DMS153 (cell line): Measurements from ENCODE around the gene PRM3.
A peak's percentile ranks its signal among the peaks of the same experiment; 100 is the strongest.

Source experiments
- DNase-seq: peaks from one replicate; lab custom pipeline; 2025; lab: John Stamatoyannopoulos, UW

Gene PRM3, protein sequence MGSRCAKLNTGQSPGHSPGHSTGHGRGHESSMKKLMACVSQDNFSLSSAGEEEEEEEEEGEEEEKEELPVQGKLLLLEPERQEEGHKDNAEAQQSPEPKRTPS

DNA sequence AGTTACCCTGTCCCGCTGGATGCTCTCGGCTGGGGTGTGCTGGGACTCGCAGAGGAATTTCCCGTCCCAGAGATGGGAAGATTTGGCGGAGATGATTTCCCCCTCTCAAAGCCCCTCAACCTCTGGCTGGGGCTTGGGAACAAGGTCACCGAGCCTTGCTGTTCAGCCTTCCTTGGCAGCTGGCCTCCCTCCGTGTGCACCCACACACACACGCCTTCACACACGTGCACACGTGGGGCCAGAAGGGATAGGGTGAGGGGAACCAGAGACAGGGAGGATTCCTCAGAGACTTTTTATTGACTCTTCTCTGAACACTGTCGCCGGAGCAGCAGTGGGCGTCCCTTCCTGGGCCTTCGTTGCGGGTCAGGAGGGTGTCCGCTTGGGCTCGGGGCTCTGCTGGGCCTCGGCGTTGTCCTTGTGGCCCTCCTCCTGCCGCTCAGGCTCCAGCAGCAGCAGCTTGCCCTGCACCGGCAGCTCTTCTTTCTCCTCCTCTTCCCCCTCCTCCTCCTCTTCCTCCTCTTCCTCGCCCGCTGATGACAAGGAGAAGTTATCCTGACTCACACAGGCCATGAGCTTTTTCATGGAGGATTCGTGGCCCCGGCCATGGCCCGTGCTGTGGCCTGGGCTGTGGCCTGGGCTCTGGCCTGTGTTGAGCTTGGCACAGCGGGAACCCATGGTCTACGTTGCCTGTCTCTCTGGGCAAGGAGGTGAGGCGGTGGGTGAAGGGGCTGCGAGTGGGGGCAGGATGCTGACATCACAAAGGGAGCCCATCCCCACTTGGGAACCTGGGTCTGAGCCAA lies at the start of gene PRM3:
TSS of gene PRM3 (minus strand) at position 709 of the 800 bp plus-strand sequence. CDS start at position 675, 34 bp downstream.
- DNase-seq: no peak

DNA sequence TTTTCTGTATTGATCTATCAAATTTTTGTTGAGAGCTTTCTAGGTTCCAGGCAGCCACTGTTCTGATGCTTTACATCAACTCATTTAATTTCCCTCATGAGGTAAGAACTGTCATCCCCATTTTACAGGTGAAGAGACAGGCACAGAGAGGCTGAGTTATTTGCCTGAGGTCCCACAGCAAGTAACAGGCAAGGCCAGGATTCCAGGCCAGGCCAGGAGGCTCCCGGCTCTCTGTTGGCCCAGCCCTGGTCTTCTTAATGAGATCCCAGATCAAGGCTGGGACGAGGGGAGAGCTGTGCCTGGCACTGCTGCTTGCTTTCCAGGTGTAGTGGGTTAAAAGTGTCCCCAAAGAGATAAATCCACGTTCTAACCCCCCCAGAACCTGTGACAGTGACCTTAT lies 49.4 kb upstream of the PRM3 start:
- no peak for DNase-seq

DNA sequence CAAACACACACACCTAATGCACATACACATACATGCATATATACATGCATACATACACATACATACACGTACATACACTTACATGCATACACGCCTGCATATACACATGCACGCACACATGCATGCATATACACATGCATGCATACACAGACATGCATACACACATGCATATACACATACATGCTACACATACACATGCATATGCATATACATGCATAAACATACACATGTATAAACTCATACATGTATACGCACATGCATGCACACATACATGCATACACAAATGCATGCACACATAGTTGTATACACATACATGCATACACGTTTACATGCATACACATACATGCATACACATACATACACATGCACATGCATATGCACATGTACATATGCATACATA lies 48.2 kb upstream of the PRM3 start:
- no peak for DNase-seq

DNA sequence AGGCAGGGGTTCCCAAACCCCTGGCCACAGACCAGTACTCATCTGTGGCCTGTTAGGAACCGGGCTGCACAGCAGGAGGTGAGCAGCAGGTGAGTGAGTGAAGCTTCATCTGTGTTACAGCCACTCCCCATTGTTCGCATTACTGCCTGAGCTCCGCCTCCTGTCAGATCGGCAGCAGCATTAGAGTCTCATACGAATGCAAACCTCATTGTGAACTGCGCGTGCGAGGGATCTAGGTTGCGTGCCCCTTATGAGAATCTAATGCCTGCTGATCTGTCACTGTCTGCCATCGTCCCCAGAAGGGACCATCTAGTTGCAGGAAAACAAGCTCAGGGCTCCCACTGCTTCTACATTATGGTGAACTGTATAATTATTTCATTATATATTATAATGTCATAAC lies 46.7 kb upstream of the PRM3 start:
- DNase-seq: peak; percentile 67

DNA sequence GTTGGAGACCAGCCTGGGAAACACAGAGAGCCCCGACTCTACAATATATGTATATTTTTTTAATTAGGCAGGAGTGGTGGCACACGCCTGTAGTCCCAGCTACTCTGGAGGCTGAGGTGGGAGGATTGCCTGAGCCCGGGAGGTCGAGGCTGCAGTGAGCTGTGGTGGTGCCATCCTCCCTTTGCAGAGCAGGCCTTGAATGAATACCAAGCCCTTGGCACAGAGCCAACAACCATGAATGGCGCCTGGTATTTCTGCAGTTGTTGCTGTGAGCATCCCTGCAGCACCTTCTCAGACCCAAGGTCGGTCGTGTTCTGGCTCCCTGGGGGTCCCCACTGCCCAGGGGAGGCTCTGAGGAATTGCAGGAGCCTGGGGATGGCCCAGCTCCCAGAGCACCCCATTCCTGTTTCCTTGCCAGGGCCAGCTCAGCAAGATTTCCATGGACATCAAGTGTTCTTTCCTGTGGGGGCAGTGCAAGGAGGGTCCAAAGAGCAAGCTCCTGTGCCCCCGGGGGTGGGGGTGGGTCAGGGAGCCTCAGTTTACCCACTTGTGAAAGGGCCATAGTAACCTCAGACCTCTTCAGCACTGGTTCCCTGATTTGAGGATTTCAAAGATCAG lies 46.2 kb upstream of the PRM3 start:
- DNase-seq: no peak

DNA sequence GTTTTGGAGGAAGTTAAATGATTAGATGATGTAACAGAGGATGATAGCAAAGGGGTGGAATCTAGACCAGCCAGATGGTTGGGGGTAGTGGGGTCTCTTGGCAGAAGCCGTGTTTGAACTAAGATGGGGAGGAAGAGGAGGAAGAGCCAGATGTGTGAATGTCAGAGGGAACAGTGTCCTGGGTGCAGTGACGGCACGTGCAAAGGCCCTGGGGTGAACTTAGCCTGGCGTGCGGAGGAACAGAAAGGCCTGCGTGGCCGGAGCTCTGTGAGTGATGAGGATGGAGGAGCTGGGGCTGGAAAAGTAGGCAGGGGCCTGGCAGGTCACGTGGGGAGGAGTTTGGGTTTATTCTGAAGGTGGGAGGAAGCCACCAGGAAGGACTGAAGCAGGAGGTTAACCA lies 45.4 kb upstream of the PRM3 start:
- DNase-seq: no peak

DNA sequence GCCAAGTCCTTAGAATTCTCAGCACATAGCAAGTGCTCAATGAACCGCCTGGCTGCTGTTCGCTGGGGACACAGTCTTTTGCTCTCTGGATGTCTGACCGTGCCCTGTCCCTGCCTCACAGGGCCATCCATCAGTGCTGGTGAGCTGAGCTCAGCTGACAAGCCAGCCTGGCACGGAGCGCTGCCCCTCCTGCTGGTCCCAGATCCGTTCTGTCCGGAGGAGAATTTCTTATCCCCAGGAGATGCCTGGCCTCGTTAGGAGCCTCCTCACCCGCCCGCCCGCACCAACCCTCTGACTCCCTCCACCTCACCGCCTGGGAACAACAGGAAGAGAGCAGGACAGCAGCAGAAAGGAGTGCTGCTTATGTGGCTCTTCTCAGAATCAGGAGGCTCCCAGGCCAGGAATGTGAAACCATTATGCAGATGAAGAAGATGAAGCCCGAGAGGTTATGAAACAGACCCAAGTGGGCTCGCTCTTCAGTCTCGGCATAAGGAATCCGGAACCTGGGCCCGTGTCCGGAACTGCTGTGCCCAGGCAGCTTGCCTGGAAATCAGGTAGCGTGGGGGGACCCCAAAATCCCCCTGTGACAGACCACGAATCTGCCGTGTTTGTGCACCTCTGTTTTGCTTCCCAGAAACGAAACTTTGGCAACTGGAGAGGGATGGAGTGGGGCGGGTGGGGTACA lies 43.0 kb upstream of the PRM3 start:
- DNase-seq: no peak

DNA sequence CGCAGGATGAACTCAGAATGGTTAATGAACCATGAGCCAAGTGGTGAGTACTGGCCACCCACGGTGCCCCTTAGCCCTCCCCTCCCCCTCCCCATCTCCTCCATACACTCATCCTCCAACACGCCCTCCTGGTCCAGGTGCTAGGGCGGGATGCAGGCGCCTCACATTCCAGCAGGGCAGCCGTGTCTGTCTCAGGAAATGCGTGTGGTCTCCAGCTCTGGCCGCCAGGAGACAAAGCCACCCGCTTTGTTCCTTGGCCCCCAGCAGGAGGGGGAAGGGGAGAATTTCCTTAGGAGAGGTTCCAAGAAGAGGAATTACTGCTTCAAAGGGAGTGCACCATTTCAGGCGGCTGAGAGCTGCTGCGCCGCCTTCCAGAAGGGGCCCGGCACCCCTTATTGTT lies 42.1 kb upstream of the PRM3 start:
- no peak for DNase-seq

DNA sequence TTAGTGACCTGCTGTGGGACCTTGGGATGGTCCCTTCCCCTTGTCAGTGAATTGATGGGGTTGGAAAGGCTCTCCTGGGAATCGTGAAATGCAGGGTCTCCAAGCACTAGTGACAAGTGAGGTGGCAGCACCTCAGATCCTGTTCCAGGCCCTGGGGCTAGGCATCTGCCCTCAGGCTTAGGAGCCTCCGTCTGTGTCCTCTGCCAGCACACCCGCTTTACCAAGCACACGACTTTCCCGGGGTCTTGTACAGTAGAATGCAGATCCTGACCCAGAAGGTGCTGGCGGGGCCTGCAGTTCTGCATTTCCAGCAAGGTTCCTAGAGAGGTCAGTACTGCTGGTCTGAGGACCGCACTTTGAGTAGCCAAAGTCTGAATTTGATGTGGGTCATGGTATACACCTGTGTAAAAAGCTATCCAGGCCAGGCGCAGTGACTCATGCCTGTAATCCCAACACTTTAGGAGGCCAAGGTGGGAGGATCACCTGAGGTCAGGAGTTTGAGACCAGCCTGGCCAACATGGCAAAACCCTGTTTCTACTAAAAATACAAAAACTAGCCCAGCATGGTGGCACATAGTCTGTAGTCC lies 41.0 kb upstream of the PRM3 start:
- no peak for DNase-seq

DNA sequence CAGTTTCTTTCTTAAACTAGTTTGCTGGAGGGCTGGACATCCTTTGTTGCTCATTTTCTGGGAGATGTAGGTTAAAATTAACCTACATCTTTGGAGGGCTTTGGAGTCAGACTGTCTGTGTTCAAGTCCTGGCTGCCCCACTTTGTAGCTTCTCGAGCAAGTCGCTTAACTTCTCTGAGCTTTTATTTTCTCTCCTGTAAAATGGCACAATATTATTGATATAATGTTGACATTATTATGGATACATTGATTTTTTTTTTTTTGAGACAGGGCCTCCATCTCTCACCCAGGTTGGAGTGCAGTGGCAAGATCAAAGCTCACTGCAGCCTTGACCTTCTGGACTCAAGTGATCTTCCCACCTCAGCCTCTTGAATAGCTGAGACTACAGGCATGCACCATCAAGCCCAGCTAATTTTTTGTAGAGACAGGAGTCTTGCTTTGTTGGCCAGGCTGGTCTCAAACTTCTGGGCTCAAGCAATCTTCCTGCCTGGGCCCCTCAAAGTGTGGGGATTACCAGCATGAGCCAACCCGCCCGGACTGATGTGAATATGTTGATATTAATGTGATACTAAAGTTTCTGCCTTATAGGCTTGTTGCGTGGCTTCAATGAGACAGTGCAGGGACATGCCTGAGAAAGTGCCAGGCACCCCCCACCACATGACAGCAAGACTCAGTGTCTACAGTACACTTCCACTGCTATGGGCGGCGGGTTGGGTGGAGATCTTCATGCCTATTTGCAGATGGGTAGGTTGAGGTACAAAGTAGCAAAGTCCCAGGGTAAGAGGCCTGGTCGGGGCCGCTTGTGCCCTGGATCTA lies 40.3 kb upstream of the PRM3 start:
- DNase-seq: no peak

DNA sequence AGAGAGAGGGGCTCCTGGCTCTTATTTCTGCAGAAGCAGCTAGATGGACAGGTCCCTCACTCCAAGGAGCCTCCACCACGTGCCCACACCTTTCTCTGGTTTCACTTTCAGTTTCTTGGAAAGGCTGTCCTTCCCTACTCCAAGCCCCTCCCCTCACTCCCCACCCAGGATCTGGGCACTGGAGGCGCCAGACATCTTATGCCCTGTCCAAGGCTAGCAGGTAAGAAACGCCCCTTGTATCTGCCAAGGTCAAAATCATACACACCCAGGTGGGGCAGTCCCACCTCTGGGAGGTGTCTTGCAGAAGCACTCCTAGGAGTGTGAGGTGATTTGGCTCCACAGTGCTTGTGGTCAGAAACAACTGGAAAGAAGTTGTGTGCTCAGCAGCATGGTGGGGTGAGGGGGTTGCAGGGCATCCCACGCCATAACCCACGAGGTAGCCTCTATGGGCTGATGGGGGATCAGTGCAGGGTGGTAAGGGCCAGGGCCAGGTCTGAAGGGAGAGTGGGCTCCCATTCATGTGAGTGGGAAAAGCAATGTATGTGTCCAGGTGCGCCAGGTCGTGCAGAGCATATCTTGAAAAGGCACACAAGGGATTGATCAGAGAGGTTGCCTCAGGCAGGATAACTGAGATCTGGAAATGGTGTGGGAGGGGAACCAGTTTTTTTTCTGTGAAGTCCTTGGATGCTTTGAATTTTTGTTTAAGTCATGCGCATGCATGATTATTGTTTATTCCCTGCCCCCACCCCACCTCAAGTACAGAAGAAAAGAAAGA lies 39.5 kb upstream of the PRM3 start:
- peak; percentile 39 for DNase-seq

DNA sequence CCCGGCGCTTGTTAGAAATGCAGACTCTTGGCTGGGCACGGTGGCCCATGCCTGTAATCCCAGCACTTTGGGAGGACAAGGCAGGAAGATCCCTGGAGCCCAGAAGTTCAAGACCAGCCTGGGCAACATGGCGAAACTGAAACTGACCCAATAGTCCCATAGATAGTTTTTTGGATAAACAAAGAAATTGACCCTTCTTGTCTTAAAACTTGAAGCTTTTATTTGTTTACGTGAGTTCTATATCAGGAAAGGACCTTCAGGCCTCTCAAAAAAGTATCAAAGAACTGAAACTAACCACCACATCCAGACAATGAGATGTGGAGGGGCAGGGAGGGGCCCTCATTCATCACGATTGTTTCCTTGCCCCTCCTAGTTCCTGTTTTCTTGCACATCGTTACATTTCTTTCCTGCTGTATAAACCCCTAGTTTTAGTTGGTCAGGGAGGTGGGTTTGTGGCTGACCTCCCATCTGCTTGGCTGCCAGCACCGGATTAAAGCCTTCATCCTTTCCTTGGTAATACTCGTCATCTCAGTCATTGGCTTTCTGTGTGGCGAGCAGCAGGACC lies 37.6 kb upstream of the PRM3 start:
- DNase-seq: no peak

DNA sequence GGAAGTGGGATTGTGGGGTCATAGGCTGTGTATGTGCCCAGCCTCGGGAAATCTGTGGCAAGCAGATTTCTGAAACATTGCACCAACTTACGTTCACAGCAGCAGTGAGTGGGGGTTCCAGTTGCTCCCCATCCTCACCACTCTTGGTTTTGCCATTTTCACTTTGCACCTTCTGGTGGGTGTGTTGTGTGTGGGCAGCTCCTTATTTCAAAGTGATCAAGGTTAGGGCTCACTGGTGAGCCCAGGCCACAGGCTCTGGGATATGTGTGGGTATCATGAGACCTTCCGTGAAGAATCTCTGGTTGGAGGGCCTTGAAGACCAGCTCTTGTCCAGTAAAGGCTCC lies 37.2 kb upstream of the PRM3 start:
- DNase-seq: no peak

DNA sequence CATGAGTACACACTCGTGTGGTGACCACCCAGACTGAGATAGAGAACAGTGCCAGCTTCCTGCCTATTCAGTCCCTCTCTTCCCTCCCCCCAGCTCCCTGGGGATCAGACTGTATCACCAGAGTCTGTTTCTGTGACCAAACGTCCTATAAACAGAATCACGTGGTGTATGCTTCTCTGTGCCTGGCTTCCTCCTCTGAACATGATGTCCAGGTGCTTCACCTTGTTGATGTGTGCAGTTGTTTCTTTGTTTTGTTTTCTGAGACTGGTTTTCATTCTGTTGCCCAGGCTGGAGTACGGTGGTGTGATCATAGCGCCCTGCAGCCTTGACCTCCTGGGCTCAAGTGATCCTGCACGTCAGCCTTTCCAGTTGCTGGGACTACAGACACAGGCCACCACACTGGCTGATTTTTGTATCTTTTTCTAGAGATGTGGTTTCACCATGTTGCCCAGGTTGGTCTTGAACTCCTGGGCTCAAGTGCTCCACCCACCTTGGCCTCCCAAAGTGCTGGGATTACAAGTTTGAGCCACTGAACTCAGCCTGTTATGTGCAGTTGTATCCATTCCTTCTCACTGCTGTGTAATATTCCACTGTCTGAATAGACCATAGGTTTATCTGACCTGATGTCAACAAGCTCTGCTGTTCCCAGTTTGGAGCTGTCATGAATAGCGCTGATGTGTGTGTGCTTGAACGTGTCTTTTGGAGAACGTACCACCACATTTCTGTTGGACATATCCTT lies 36.6 kb upstream of the PRM3 start:
- peak; percentile 81 for DNase-seq

DNA sequence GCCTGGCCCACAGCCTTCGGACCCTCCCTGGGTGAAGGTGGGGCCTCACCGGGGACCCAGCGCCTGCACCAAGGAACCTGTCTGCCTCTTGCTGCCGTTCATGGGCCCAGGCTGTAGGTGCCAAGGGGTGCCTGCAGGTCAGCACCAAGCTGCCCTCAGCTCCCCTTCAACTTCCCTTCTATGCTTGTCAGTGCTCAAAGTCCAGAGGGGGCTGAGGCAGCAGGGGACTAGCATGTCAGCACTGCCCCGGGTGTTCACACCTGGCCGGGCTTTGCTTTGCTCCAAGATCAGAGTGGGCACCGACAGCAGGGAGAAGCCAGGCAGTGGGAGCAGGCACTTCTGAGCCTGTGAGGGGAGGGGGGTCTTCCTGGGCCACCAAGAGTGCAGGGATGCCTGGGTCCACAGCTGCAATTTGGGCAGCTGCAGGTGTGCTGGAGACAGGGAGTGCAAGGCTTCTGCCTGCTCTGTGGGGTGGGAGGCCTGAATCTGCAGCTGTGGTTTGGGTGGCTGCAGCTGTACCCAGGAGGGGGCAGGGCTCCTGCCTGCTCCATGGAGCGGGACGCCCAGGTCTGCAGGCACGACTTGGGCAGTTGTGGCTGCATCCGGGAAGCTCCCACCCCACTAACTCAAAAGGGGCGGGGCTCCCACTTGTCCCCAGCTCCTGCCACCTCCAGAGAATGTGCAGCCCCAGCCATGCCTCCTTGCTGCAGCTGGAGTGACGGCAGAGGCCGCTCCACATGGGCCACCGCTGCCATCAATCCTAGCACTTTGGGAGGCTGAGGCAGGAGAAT lies 35.3 kb upstream of the PRM3 start:
- DNase-seq: peak; percentile 46

DNA sequence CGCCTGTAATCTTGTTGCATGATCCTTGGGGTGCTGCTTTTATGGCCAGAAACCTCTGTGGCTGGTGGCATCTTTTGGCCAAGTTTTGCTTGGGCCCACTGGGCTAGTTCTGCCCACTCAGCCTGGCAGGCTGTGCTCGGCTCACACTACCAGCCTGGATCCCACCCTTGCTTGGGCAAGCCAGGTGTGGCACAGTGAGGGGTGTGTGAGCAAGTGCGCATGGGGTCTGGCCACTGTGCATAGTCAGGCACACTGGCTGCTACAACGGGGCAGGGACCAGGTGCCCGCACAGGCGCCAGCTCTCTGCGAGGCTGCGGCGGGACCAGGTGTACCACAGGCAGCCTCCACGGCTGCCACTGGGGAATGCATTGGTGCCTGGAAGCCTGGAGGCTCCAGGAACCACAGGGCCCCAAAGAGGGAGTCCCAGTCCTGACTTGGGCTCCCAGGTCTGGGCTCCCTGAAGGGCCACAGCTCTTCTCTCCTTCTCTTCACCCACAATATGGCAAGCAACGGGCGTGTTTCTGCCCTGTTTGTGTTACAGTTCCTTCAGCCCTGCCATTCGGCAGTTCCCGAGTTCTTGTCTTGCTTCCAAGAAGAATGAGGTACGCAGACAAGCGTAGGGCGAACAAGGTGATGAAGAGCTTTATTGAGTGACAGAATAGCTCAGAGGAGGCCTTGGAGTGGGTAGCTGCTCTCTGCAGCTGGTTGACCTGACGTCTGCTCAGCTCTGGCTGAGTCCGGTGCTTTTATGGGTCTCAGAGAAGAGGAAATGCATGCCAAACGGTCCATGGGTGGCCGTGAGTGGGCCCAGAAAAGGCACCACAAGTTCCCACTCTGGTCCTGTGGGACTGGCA lies 34.4 kb upstream of the PRM3 start:
- no peak for DNase-seq

DNA sequence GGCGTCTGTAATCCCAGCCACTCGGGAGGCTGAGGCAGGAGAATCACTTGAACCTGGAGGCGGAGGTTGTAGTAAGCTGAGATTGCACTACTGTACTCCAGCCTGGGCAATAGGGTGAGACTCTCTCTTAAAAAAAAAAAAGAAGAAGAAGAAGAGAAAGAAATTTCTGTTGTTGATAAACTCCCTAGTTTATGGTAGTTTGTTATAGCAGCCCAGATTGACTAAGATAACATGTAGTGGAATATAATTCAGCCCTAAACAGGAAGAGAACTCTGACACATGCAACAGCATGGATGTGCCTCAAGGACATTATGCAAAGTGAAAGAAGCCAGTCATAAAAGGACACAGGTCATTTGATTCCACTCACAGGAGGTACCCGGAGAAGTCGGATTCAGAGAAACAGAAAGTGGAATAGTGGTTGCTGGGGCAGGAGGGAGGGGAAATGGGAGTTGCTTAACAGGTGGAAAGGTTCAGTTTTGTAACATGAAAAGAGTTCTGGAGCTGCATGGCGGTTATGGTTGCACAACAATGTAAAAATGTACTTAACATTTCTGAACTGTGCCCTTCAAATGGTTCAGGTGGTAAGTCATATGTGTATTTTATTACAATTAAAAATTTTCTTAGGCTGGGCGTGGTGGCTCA lies 33.7 kb upstream of the PRM3 start:
- no peak for DNase-seq

DNA sequence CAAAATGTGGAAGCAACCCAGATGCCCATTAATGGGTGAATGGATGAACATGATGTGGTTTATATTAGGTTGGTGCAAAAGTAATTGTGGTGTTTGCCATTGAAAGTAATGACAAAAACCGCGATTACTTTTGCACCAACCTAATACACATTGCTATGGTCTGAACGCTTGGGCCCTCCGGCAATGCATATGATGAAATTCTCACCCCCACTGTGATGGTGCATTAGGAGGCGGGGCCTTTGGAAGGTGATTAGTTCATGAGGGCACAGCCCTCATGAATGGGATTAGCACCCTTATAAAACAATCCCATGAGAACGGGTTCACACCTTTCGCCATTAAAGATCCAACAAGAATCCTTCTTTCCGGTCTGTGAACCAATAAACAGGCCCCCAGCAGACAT lies 33.0 kb upstream of the PRM3 start:
- no peak for DNase-seq
